HepG2 (cell line): ENCODE results near the gene TRAPPC12. TPM values are rescaled to one million over a fixed set of nuclear protein-coding genes. Genes with fewer than 3 reads are reported as not detected.

Source experiments
- ARNTL ChIP-seq: sonication (generic); formaldehyde crosslinking; IDR thresholded peaks from 2 replicates; pipeline ENCODE4 v1.4.0; 2020; ENCODE audit warnings: mild to moderate bottlenecking, missing genetic modification reagents
- ATRX ChIP-seq: sonication (generic); formaldehyde crosslinking; IDR thresholded peaks from 2 replicates; pipeline ENCODE4 v1.4.0; 2020; ENCODE audit warnings: missing genetic modification reagents, borderline replicate concordance
- DR1 ChIP-seq: sonication (generic); formaldehyde crosslinking; IDR thresholded peaks from 2 replicates; pipeline ENCODE4 v1.8.0; 2021; ENCODE audit warnings: mild to moderate bottlenecking, missing genetic modification reagents, inconsistent platforms
- FOXP1 ChIP-seq, 2 experiments: fragments of 450-650 bp in 1 of 2; IDR thresholded peaks; 2 replicates each; pipeline ENCODE4 v1.6.1; 2017 to 2018; ENCODE audit warnings: antibody characterized with exemption in 1 of 2
- HDAC1 ChIP-seq: sonication (generic); formaldehyde crosslinking; IDR thresholded peaks from 2 replicates; pipeline ENCODE4 v1.5.1; 2020; ENCODE audit warnings: mild to moderate bottlenecking, missing genetic modification reagents
- KAT7 ChIP-seq: IDR thresholded peaks from 2 replicates; pipeline ENCODE4 v1.6.1; 2018; ENCODE audit warnings: borderline replicate concordance, missing compliant biosample characterization
- KDM5B ChIP-seq: sonication (generic); formaldehyde crosslinking; IDR thresholded peaks from 2 replicates; pipeline ENCODE4 v1.4.0; 2020; ENCODE audit warnings: missing genetic modification reagents, mild to moderate bottlenecking, borderline replicate concordance
- MED1 ChIP-seq: sonication (generic); formaldehyde crosslinking; IDR thresholded peaks from 2 replicates; pipeline ENCODE4 v1.4.0; 2020; ENCODE audit warnings: missing genetic modification reagents
- MYNN ChIP-seq: sonication (generic); formaldehyde crosslinking; IDR thresholded peaks from 2 replicates; pipeline ENCODE4 v1.4.0; 2020; ENCODE audit warnings: mild to moderate bottlenecking, low read depth, missing genetic modification reagents
- NR2F6 ChIP-seq, 2 experiments: IDR thresholded peaks; 2 replicates each; pipeline ENCODE4 v1.6.1; 2016; ENCODE audit warnings: antibody characterized with exemption in 1 of 2, mild to moderate bottlenecking in 1 of 2
- PPARG ChIP-seq: conservative IDR thresholded peaks from 2 replicates; pipeline ENCODE4 v1.6.1; 2016; ENCODE audit warnings: missing biosample characterization, missing genetic modification reagents
- RFXANK ChIP-seq: IDR thresholded peaks from 2 replicates; pipeline ENCODE4 v1.6.1; 2016
- RNF219 ChIP-seq: sonication (generic); formaldehyde crosslinking; IDR thresholded peaks from 2 replicates; pipeline ENCODE4 v1.5.0; 2020; ENCODE audit warnings: mild to moderate bottlenecking, missing genetic modification reagents
- SIX4 ChIP-seq: sonication (generic); formaldehyde crosslinking; IDR thresholded peaks from 2 replicates; pipeline ENCODE4 v1.4.0; 2020; ENCODE audit warnings: missing genetic modification reagents
- SKI ChIP-seq: fragments of 450-650 bp; IDR thresholded peaks from one replicate; pipeline ENCODE4 v1.6.1; 2018; ENCODE audit warnings: mild to moderate bottlenecking; ENCODE audit not compliant: partially characterized antibody
- SMARCC2 ChIP-seq: fragments of 450-650 bp; IDR thresholded peaks from 2 replicates; pipeline ENCODE4 v1.6.1; 2017; ENCODE audit warnings: antibody characterized with exemption, mild to moderate bottlenecking
- SRSF9 ChIP-seq: fragments of 200-400 bp; formaldehyde crosslinking; IDR thresholded peaks from 2 replicates; pipeline ENCODE4 v1.6.1; 2018; ENCODE audit warnings: borderline replicate concordance, mild to moderate bottlenecking, low read depth, low read length; ENCODE audit not compliant: insufficient read depth, poor library complexity, severe bottlenecking
- TARDBP ChIP-seq: sonication (generic); formaldehyde crosslinking; IDR thresholded peaks from 2 replicates; pipeline ENCODE4 v1.8.0; 2022; ENCODE audit warnings: mild to moderate bottlenecking, missing genetic modification reagents
- TBP ChIP-seq: sonication (generic); formaldehyde crosslinking; IDR thresholded peaks from 2 replicates; pipeline ENCODE4 v1.5.0; 2020; ENCODE audit warnings: missing genetic modification reagents
- XBP1 ChIP-seq: sonication (generic); formaldehyde crosslinking; IDR thresholded peaks from 2 replicates; pipeline ENCODE4 v1.5.0; 2020; ENCODE audit warnings: missing genetic modification reagents
- ZFP36L2 ChIP-seq: sonication (generic); formaldehyde crosslinking; IDR thresholded peaks from 2 replicates; pipeline ENCODE4 v1.4.0; 2020; ENCODE audit warnings: missing genetic modification reagents
- ZNF160 ChIP-seq: sonication (generic); formaldehyde crosslinking; IDR thresholded peaks from 2 replicates; pipeline ENCODE4 v1.8.0; 2022; ENCODE audit warnings: mild to moderate bottlenecking, inconsistent platforms, missing genetic modification reagents
- ZNF17 ChIP-seq: sonication (generic); formaldehyde crosslinking; IDR thresholded peaks from 2 replicates; pipeline ENCODE4 v1.5.0; 2020; ENCODE audit warnings: mild to moderate bottlenecking, missing genetic modification reagents
- ZNF564 ChIP-seq: sonication (generic); formaldehyde crosslinking; IDR thresholded peaks from 2 replicates; pipeline ENCODE4 v1.8.1; 2023; ENCODE audit warnings: mild to moderate bottlenecking, missing genetic modification reagents
- ZNF724P ChIP-seq: sonication (generic); formaldehyde crosslinking; IDR thresholded peaks from 2 replicates; pipeline ENCODE4 v1.8.0; 2022; ENCODE audit warnings: missing genetic modification reagents, borderline replicate concordance
- ZNF841 ChIP-seq: sonication (generic); formaldehyde crosslinking; IDR thresholded peaks from 2 replicates; pipeline ENCODE4 v1.8.1; 2023; ENCODE audit warnings: missing genetic modification reagents, borderline replicate concordance
- ZSCAN12 ChIP-seq: sonication (generic); formaldehyde crosslinking; IDR thresholded peaks from 2 replicates; pipeline ENCODE4 v1.9.0; 2021; ENCODE audit warnings: mild to moderate bottlenecking, missing genetic modification reagents
- polyA plus RNA-seq, 8 experiments: library from polyadenylated mRNA; depleted of rRNA in 3 of 8; stranded (reverse) in 7 of 8; unstranded in 1 of 8; fragments of >200 nt; fragmentation: Illumina TruSeq in 4 of 8; extraction: Trizol in 4 of 8; gene quantifications; 2 replicates each; pipeline versions ENCODE4 v1.2.1 to v1.2.3, GENCODE V29; 2011 to 2016; ENCODE audit warnings: low read depth in 4 of 8, missing spikeins in 1 of 8, mixed read lengths in 1 of 8; ENCODE audit not compliant: insufficient read depth in 1 of 8
- total RNA-seq, 5 experiments: library from RNA; depleted of rRNA; stranded (reverse); fragments of >200 nt; fragmentation: Illumina TruSeq; extraction: Trizol; gene quantifications; 2 replicates each; pipeline ENCODE4 v1.2.3, GENCODE V29; 2016; ENCODE audit warnings: low read depth in 1 of 5
- TF ChIP-seq, protein P1 (sequence below): IDR thresholded peaks from 2 replicates; pipeline ENCODE4 v1.6.1; 2016
- TF ChIP-seq, protein P2 (sequence below): sonication (generic); formaldehyde crosslinking; IDR thresholded peaks from 2 replicates; pipeline ENCODE4 v1.4.0; 2020; ENCODE audit warnings: low read depth, mild to moderate bottlenecking, missing genetic modification reagents

TRAPPC12 gene
- total and polyA plus RNA-seq, 2 of the 13 experiments (the other 11 are each of a cell fraction or from before 2014, with no cell fraction given): 46.4 to 97.7 TPM

DNA sequence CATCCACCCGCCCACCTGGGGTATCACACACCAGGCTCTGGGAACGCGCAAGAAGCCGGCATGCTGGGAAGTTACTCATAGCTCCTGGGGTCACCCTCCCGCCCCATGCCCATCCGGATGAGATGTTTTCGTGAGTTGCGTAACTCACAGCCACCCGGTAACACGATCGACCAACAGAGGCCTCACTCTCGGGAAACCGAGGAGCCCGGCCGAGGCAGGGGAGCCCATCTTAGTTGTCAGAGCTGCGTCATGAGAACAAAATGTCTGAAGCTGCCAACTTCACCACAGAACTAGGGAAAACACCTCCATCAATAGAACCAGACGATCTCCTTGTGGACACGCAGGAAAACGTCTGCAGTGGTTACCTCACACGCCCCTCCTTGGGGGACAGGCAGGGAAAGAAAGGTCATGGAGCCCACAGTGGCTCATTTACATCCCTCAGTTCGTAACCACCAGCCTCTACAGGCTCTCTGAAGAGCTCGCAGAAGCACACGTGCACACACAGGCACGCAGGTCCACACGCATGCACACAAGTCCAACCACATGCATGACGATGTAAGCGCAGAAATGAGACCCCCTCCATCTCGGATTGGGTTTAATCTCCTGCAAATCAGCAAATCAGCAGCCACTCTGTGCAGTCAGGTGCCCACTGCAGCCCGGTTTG lies 113.6 kb downstream of the TRAPPC12 start (continued):
- TF ChIP-seq FOXP1 (IDR thresholded peaks at IDR 0.05): no peak
- TF ChIP-seq FOXP1 (CRISPR knock-in tag; IDR thresholded peaks at IDR 0.05): no peak
- no peak for TF ChIP-seq SRSF9
- no peak for TF ChIP-seq XBP1 (CRISPR knock-in tag)
- peak; percentile 7; the same call in 1 of the 2 replicates for TF ChIP-seq ZNF160 (CRISPR knock-in tag)
- TF ChIP-seq ARNTL: peak; percentile 44; the same call in 1 of the 2 replicates
- TF ChIP-seq ZSCAN12 (CRISPR knock-in tag): no peak
- no peak for TF ChIP-seq SMARCC2
- no peak for TF ChIP-seq ATRX (CRISPR knock-in tag)
- no peak for TF ChIP-seq ZFP36L2
- no peak for TF ChIP-seq ZNF17
- TF ChIP-seq NR2F6 (IDR thresholded peaks at IDR 0.05): peak; percentile 52
- peak; percentile 80; the same call in 1 of the 2 replicates for TF ChIP-seq NR2F6 (CRISPR knock-in tag; IDR thresholded peaks at IDR 0.05)
- 0 out of 2 replicates have a peak, but pooled peaks have one; percentile 21 for TF ChIP-seq PPARG (CRISPR knock-in tag)
- TF ChIP-seq, protein P1, sequence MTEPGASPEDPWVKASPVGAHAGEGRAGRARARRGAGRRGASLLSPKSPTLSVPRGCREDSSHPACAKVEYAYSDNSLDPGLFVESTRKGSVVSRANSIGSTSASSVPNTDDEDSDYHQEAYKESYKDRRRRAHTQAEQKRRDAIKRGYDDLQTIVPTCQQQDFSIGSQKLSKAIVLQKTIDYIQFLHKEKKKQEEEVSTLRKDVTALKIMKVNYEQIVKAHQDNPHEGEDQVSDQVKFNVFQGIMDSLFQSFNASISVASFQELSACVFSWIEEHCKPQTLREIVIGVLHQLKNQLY (CRISPR knock-in tag): no peak
- TF ChIP-seq HDAC1 (CRISPR knock-in tag): peak; percentile 74
- no peak for TF ChIP-seq RNF219 (CRISPR knock-in tag)
- no peak for TF ChIP-seq DR1
- no peak for TF ChIP-seq SKI
- peak; percentile 29; the same call in 1 of the 2 replicates for TF ChIP-seq TARDBP (CRISPR knock-in tag)
- no peak for TF ChIP-seq KAT7
- TF ChIP-seq ZNF841 (CRISPR knock-in tag): no peak
- no peak for TF ChIP-seq MYNN (CRISPR knock-in tag)
- TF ChIP-seq, protein P2, sequence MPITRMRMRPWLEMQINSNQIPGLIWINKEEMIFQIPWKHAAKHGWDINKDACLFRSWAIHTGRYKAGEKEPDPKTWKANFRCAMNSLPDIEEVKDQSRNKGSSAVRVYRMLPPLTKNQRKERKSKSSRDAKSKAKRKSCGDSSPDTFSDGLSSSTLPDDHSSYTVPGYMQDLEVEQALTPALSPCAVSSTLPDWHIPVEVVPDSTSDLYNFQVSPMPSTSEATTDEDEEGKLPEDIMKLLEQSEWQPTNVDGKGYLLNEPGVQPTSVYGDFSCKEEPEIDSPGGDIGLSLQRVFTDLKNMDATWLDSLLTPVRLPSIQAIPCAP (CRISPR knock-in tag): no peak
- TF ChIP-seq TBP (CRISPR knock-in tag): no peak
- TF ChIP-seq MED1: peak; percentile 82
- no peak for TF ChIP-seq ZNF564 (CRISPR knock-in tag)
- peak; percentile 45; the same call in 1 of the 2 replicates for TF ChIP-seq SIX4 (CRISPR knock-in tag)
- 0 out of 2 replicates have a peak, but pooled peaks have one; percentile 77 for TF ChIP-seq ZNF724P (CRISPR knock-in tag)
- no peak; the same call in 1 of the 2 replicates for TF ChIP-seq KDM5B (CRISPR knock-in tag)
- no peak for TF ChIP-seq RFXANK (CRISPR knock-in tag)
